IPS DF 4.7 (cell line): ENCODE results near the gene MBIP.
"Not testable (repeated sequence)": the region's sequence is repeated elsewhere in the genome, so short reads cannot be mapped to it uniquely, and the experiment has no call there.

Source experiments
- DNase-seq: peaks from one replicate; pipeline ENCODE4 v3.0.0-alpha.2; 2013; ENCODE audit warnings: low spot score; ENCODE audit errors: extremely low read depth

The MBIP gene

GRCh38 chr14:36320200-36320896 is at the start of gene MBIP:
Gene MBIP (minus strand): TSS chr14:36320637. CDS start chr14:36320588, 49 bp downstream.
- DNase-seq: peak; percentile 96

GRCh38 chr14:36367985-36368774 is 47.7 kb upstream of the MBIP start:
- no peak for DNase-seq

GRCh38 chr14:36365766-36366165 is 45.3 kb upstream of the MBIP start:
- DNase-seq: no peak

- no peak for DNase-seq
These were observed 43.3 kb upstream of the MBIP start for GRCh38 chr14:36363704-36364103.

- DNase-seq: no peak
These were observed 42.2 kb upstream of the MBIP start for GRCh38 chr14:36362648-36363047.

- DNase-seq: no peak
These were observed 40.9 kb upstream of the MBIP start for GRCh38 chr14:36361210-36361853.

GRCh38 chr14:36356862-36357261 is 36.4 kb upstream of the MBIP start:
- no peak for DNase-seq

- DNase-seq: no peak
These were observed 25.6 kb upstream of the MBIP start for GRCh38 chr14:36346052-36346451.

- no peak for DNase-seq
These were observed 23.8 kb upstream of the MBIP start for GRCh38 chr14:36344211-36344610.

GRCh38 chr14:36341811-36342210 is 21.4 kb upstream of the MBIP start:
- not testable (repeated sequence) for DNase-seq

- DNase-seq: no peak
These were observed 19.9 kb upstream of the MBIP start for GRCh38 chr14:36340276-36340890.

GRCh38 chr14:36339816-36340215 is 19.4 kb upstream of the MBIP start:
- no peak for DNase-seq

- DNase-seq: no peak
These were observed 12.7 kb upstream of the MBIP start for GRCh38 chr14:36333119-36333518.

GRCh38 chr14:36327573-36327972 is 7.1 kb upstream of the MBIP start:
- not testable (repeated sequence) for DNase-seq

GRCh38 chr14:36325853-36326252 is 5.4 kb upstream of the MBIP start:
- no peak for DNase-seq

GRCh38 chr14:36324897-36325296 is 4.5 kb upstream of the MBIP start:
- DNase-seq: no peak

- DNase-seq: no peak
These were observed 502 bp upstream of the MBIP start for GRCh38 chr14:36320897-36321381.

GRCh38 chr14:36319899-36320199 is 588 bp downstream of the MBIP start:
- DNase-seq: no peak

GRCh38 chr14:36317650-36318049 is 2.8 kb downstream of the MBIP start:
- no peak for DNase-seq

- DNase-seq: no peak
These were observed 4.3 kb downstream of the MBIP start for GRCh38 chr14:36316131-36316530.

- no peak for DNase-seq
These were observed 5.1 kb downstream of the MBIP start for GRCh38 chr14:36315159-36315853.
